GM21526 (cell line): ENCODE results near the gene ZNF331.

Source experiments
- ATAC-seq: cut with Tn5 transposase; IDR thresholded peaks from one replicate; pipeline ENCODE4 v1.9.1; 2021; ENCODE audit warnings: moderate library complexity; ENCODE audit not compliant: unreplicated experiment, low FRiP score

Gene ZNF331

GRCh38 chr19:53520547-53521372 is 17.2 kb upstream of the ZNF331 start:
- peak; percentile 89 for ATAC-seq

- ATAC-seq = no peak
These were observed 16.4 kb upstream of the ZNF331 start for GRCh38 chr19:53521373-53522202.

GRCh38 chr19:53525922-53526321 is 12.0 kb upstream of the ZNF331 start:
- ATAC-seq = no peak

GRCh38 chr19:53530622-53531021 is 7.3 kb upstream of the ZNF331 start:
- no peak for ATAC-seq

- no peak for ATAC-seq
These were observed 6.5 kb upstream of the ZNF331 start for GRCh38 chr19:53531457-53531856.

- ATAC-seq = no peak
These were observed 5.6 kb upstream of the ZNF331 start for GRCh38 chr19:53532362-53532761.

GRCh38 chr19:53536225-53536548 is 1.8 kb upstream of the ZNF331 start:
- ATAC-seq = no peak

- peak; percentile 16 for ATAC-seq
These were observed 824 bp upstream of the ZNF331 start for GRCh38 chr19:53537121-53537520.

- ATAC-seq = no peak
These were observed 599 bp downstream of the ZNF331 start for GRCh38 chr19:53538378-53539109.

GRCh38 chr19:53540091-53540490 is 2.1 kb downstream of the ZNF331 start:
- ATAC-seq = no peak

GRCh38 chr19:53541971-53542370 is 4.0 kb downstream of the ZNF331 start:
- no peak for ATAC-seq

GRCh38 chr19:53545271-53546065 is 7.5 kb downstream of the ZNF331 start:
- no peak for ATAC-seq

GRCh38 chr19:53546758-53547513 is 9.0 kb downstream of the ZNF331 start:
- ATAC-seq = no peak

GRCh38 chr19:53549340-53549739 is 11.4 kb downstream of the ZNF331 start:
- ATAC-seq = no peak

- ATAC-seq = no peak
These were observed 14.2 kb downstream of the ZNF331 start for GRCh38 chr19:53552001-53552721.

- no peak for ATAC-seq
These were observed 15.2 kb downstream of the ZNF331 start for GRCh38 chr19:53553156-53553555.

- no peak for ATAC-seq
These were observed 16.2 kb downstream of the ZNF331 start for GRCh38 chr19:53553865-53554791.

GRCh38 chr19:53554804-53555203 is 16.9 kb downstream of the ZNF331 start:
- ATAC-seq = no peak
